ENCODE measurements around the gene MAN1A2. TPM values are rescaled to one million over a fixed set of nuclear protein-coding genes. Genes with fewer than 3 reads are reported as not detected.

MAN1A2 gene
- polyA plus RNA-seq, 3 donors: 4.0 to 10.5 (median 7.2) TPM

- no peaks in the 10 kb centered on the region for H4K20me1 ChIP-seq (ENCODE audit: insufficient read depth, low read length)
- H3K4me2 ChIP-seq (replicated peaks; ENCODE audit: extremely low read depth, low read length, poor library complexity, severe bottlenecking): no peak overlapping the region
These were observed 195.6 kb downstream of the MAN1A2 start for GRCh38 chr1:117562581-117563491.

GRCh38 chr1:117563492-117563875, 196.2 kb downstream of the MAN1A2 start:
- Mint-ChIP-seq H3K4me1 (peaks cover 10% of the 10 kb centered on the region), H3K9me3 (peaks cover 0 to 8% (median 3%) of the 10 kb centered on the region in 7 donors), H3K4me3 (no peak overlapping the region), H3K27ac (no peak overlapping the region), H3K27me3 (ENCODE audit: low read depth in 3 of 3) (peaks cover 0 to 3% (median 0%) of the 10 kb centered on the region in 3 donors), H3K36me3 (no peaks in the 10 kb centered on the region)
- Histone ChIP-seq H3K27ac (ENCODE audit: low read depth in 1 of 2, low read length in 2 of 2) (no peak overlapping the region), H3K9ac (ENCODE audit: insufficient read depth, low read length, poor library complexity, severe bottlenecking) (no peak overlapping the region), H3K79me2 (ENCODE audit: insufficient read depth, low read length) (no peaks in the 10 kb centered on the region), H4K20me1 (ENCODE audit: insufficient read depth, low read length) (no peaks in the 10 kb centered on the region), H3K36me3 (replicated peaks in 1 of 2; ENCODE audit: control insufficient read depth in 1 of 2, insufficient read depth in 2 of 2, low read length in 2 of 2) (no peaks in the 10 kb centered on the region), H3K9me3 (replicated peaks in 1 of 2; ENCODE audit: control insufficient read depth in 1 of 2, insufficient read depth in 1 of 2, low read length in 2 of 2) (peaks cover 0 to 2% of the 10 kb centered on the region in 2 donors), H3K4me2 (replicated peaks; ENCODE audit: extremely low read depth, low read length, poor library complexity, severe bottlenecking) (no peak overlapping the region), H3K27me3 (ENCODE audit: control insufficient read depth in 2 of 2, insufficient read depth in 2 of 2, low read length in 2 of 2) (no peaks in the 10 kb centered on the region), H3K4me3 (replicated peaks in 1 of 3; ENCODE audit: low read depth in 2 of 3, low read length in 3 of 3) (no peak overlapping the region), H3K4me1 (ENCODE audit: control insufficient read depth in 1 of 2, insufficient read depth in 2 of 2, low read length in 2 of 2) (peaks cover 7 to 8% of the 10 kb centered on the region in 2 donors), H2AFZ (ENCODE audit: insufficient read depth, low read depth, low read length, poor library complexity, severe bottlenecking) (no peak overlapping the region)
- TF ChIP-seq, protein P1, sequence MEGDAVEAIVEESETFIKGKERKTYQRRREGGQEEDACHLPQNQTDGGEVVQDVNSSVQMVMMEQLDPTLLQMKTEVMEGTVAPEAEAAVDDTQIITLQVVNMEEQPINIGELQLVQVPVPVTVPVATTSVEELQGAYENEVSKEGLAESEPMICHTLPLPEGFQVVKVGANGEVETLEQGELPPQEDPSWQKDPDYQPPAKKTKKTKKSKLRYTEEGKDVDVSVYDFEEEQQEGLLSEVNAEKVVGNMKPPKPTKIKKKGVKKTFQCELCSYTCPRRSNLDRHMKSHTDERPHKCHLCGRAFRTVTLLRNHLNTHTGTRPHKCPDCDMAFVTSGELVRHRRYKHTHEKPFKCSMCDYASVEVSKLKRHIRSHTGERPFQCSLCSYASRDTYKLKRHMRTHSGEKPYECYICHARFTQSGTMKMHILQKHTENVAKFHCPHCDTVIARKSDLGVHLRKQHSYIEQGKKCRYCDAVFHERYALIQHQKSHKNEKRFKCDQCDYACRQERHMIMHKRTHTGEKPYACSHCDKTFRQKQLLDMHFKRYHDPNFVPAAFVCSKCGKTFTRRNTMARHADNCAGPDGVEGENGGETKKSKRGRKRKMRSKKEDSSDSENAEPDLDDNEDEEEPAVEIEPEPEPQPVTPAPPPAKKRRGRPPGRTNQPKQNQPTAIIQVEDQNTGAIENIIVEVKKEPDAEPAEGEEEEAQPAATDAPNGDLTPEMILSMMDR (IDR thresholded peaks at IDR 0.05): no peak
- 86% methylated on average over 2 of the region's 4 CpGs for WGBS (ENCODE audit: insufficient coverage)
- intact Hi-C loops (cut with micrococcal nuclease): no loop called here
- no peak for DNase-seq

More at GRCh38 chr1:117562581-117563491, 195.6 kb downstream of the MAN1A2 start:
- no peak overlapping the region for H3K27ac ChIP-seq (ENCODE audit: low read depth in 1 of 2, low read length in 2 of 2)
- intact Hi-C loops (cut with micrococcal nuclease): no loop called here
- H3K9me3 Mint-ChIP-seq: peaks cover 0 to 8% (median 3%) of the 10 kb centered on the region in 7 donors
- H3K36me3 Mint-ChIP-seq: no peaks in the 10 kb centered on the region
- H3K4me1 ChIP-seq (ENCODE audit: control insufficient read depth in 1 of 2, insufficient read depth in 2 of 2, low read length in 2 of 2): peaks cover 7 to 8% of the 10 kb centered on the region in 2 donors
- H3K9ac ChIP-seq (ENCODE audit: insufficient read depth, low read length, poor library complexity, severe bottlenecking): no peak overlapping the region
- no peak overlapping the region for H3K4me3 ChIP-seq (replicated peaks in 1 of 3; ENCODE audit: low read depth in 2 of 3, low read length in 3 of 3)
- no peaks in the 10 kb centered on the region for H3K36me3 ChIP-seq (replicated peaks in 1 of 2; ENCODE audit: control insufficient read depth in 1 of 2, insufficient read depth in 2 of 2, low read length in 2 of 2)
- peaks cover 10% of the 10 kb centered on the region for H3K4me1 Mint-ChIP-seq
- no peak overlapping the region for H3K4me3 Mint-ChIP-seq
- no peaks in the 10 kb centered on the region for H3K27me3 ChIP-seq (ENCODE audit: control insufficient read depth in 2 of 2, insufficient read depth in 2 of 2, low read length in 2 of 2)
- peaks cover 0 to 3% (median 0%) of the 10 kb centered on the region in 3 donors for H3K27me3 Mint-ChIP-seq (ENCODE audit: low read depth in 3 of 3)
- no peak overlapping the region for H3K27ac Mint-ChIP-seq
- WGBS (ENCODE audit: insufficient coverage): 66% methylated on average over 7 of the region's 9 CpGs
- no peak overlapping the region for H2AFZ ChIP-seq (ENCODE audit: insufficient read depth, low read depth, low read length, poor library complexity, severe bottlenecking)
- no peaks in the 10 kb centered on the region for H3K79me2 ChIP-seq (ENCODE audit: insufficient read depth, low read length)
- DNase-seq: no peak
- TF ChIP-seq, protein P1 (IDR thresholded peaks at IDR 0.05): no peak
- H3K9me3 ChIP-seq (replicated peaks in 1 of 2; ENCODE audit: control insufficient read depth in 1 of 2, insufficient read depth in 1 of 2, low read length in 2 of 2): peaks cover 0 to 2% of the 10 kb centered on the region in 2 donors
